GM23338 (cell line): Measurements from ENCODE around the gene ZNF488. TPM values are rescaled to one million over a fixed set of nuclear protein-coding genes. Genes with fewer than 3 reads are reported as not detected.

Source experiments
- ATAC-seq: fragments of 200-7000 bp; cut with Tn5 transposase; 3 replicates; pipeline ENCODE4 v1.9.1; 2020
- DNase-seq: peaks from one replicate; pipeline ENCODE4 v3.0.0-alpha.2; 2015; ENCODE audit warnings: low spot score
- H2AFZ ChIP-seq: fragments of 200-600 bp; sonication (generic); 2 replicates; pipeline ENCODE4 v1.8.0; 2016; ENCODE audit warnings: antibody characterized with exemption, mild to moderate bottlenecking, moderate library complexity
- H3F3A ChIP-seq: fragments of 200-600 bp; sonication (generic); replicated peaks from 2 replicates; pipeline ENCODE4 v1.8.0; 2017; ENCODE audit warnings: antibody characterized with exemption, mixed run types, low read depth
- H3K27ac ChIP-seq: fragments of 200-600 bp; sonication (generic); 2 replicates; pipeline ENCODE4 v1.6.1; 2016; ENCODE audit warnings: low read depth
- H3K27me3 ChIP-seq: fragments of 200-600 bp; sonication (generic); 2 replicates; pipeline ENCODE4 v1.8.0; 2016; ENCODE audit warnings: mild to moderate bottlenecking, mixed run types, moderate library complexity; ENCODE audit not compliant: insufficient read depth
- H3K36me3 ChIP-seq: fragments of 200-600 bp; sonication (generic); 2 replicates; pipeline ENCODE4 v1.8.0; 2016; ENCODE audit warnings: mild to moderate bottlenecking; ENCODE audit not compliant: insufficient read depth
- H3K4me1 ChIP-seq: fragments of 200-600 bp; sonication (generic); 2 replicates; pipeline ENCODE4 v1.8.0; 2016; ENCODE audit warnings: mild to moderate bottlenecking, moderate library complexity; ENCODE audit not compliant: insufficient read depth
- H3K4me2 ChIP-seq: fragments of 200-600 bp; sonication (generic); 2 replicates; pipeline ENCODE4 v1.7.1; 2017; ENCODE audit warnings: mixed run types
- H3K4me3 ChIP-seq: fragments of 200-600 bp; sonication (generic); 2 replicates; pipeline ENCODE4 v1.6.1; 2016; ENCODE audit warnings: mixed run types
- H3K79me2 ChIP-seq: fragments of 200-600 bp; sonication (generic); replicated peaks from 2 replicates; pipeline ENCODE4 v1.8.0; 2017; ENCODE audit warnings: mild to moderate bottlenecking; ENCODE audit not compliant: insufficient read depth
- H3K9me2 ChIP-seq: fragments of 200-600 bp; sonication (generic); 2 replicates; pipeline ENCODE4 v1.8.0; 2017; ENCODE audit not compliant: insufficient read depth
- H4K20me1 ChIP-seq: fragments of 200-600 bp; sonication (generic); replicated peaks from 2 replicates; pipeline ENCODE4 v1.8.0; 2017; ENCODE audit warnings: mild to moderate bottlenecking; ENCODE audit not compliant: insufficient read depth
- H3K27ac Mint-ChIP-seq: 2 replicates; pipeline ENCODE4 v1.8.0; 2020; ENCODE audit warnings: inconsistent platforms, mild to moderate bottlenecking, moderate library complexity, mixed read lengths
- H3K27me3 Mint-ChIP-seq: 3 replicates; pipeline ENCODE4 v1.8.0; 2022; ENCODE audit warnings: low read depth, mild to moderate bottlenecking, moderate library complexity, mixed read lengths, inconsistent platforms; ENCODE audit not compliant: insufficient read depth, poor library complexity
- H3K36me3 Mint-ChIP-seq: 3 replicates; pipeline ENCODE4 v1.8.0; 2021; ENCODE audit warnings: low read depth, mild to moderate bottlenecking, inconsistent platforms, moderate library complexity, mixed read lengths
- H3K4me1 Mint-ChIP-seq: 3 replicates; pipeline ENCODE4 v1.8.0; 2020; ENCODE audit warnings: mild to moderate bottlenecking, inconsistent platforms, mixed read lengths
- H3K4me3 Mint-ChIP-seq: 3 replicates; pipeline ENCODE4 v1.8.0; 2021; ENCODE audit warnings: moderate library complexity, mild to moderate bottlenecking, inconsistent platforms, mixed read lengths
- H3K9me3 Mint-ChIP-seq: 3 replicates; pipeline ENCODE4 v1.8.0; 2020; ENCODE audit warnings: moderate library complexity, mild to moderate bottlenecking, inconsistent platforms, mixed read lengths
- CREB1 ChIP-seq: fragments of 250-450 bp; sonication (Bioruptor Pico); IDR thresholded peaks from 2 replicates; pipeline ENCODE4 v1.5.0; 2020; ENCODE audit warnings: low read depth, mild to moderate bottlenecking, moderate library complexity
- CTCF ChIP-seq, 2 experiments: fragments of 200-600 bp in 1 of 2; sonication (generic) in 1 of 2; conservative IDR thresholded peaks; 2 replicates each; pipeline versions ENCODE4 v1.5.1 to v1.6.1; 2016 to 2017; ENCODE audit warnings: antibody characterized with exemption in 2 of 2, low read depth in 2 of 2, mild to moderate bottlenecking in 2 of 2, moderate library complexity in 1 of 2
- EZH2 ChIP-seq: fragments of 200-600 bp; sonication (generic); IDR thresholded peaks from one replicate; pipeline ENCODE4 v1.8.0; 2017; ENCODE audit warnings: antibody characterized with exemption, mild to moderate bottlenecking, low read depth; ENCODE audit not compliant: unreplicated experiment
- EZH2phosphoT487 ChIP-seq: fragments of 200-600 bp; sonication (generic); IDR thresholded peaks from one replicate; pipeline ENCODE4 v1.8.1; 2018; ENCODE audit warnings: antibody characterized with exemption; ENCODE audit not compliant: unreplicated experiment
- JUNB ChIP-seq: IDR thresholded peaks from one replicate; pipeline ENCODE4 v1.6.1; 2016; ENCODE audit warnings: antibody characterized with exemption; ENCODE audit not compliant: unreplicated experiment
- NANOG ChIP-seq: IDR thresholded peaks from 2 replicates; pipeline ENCODE4 v1.6.1; 2016; ENCODE audit warnings: antibody characterized with exemption, borderline replicate concordance
- POLR2AphosphoS5 ChIP-seq: IDR thresholded peaks from 2 replicates; pipeline ENCODE4 v1.6.1; 2016; ENCODE audit warnings: antibody characterized with exemption, low read depth
- STAT1 ChIP-seq: IDR thresholded peaks from one replicate; pipeline ENCODE4 v1.6.1; 2016; ENCODE audit warnings: antibody characterized with exemption; ENCODE audit not compliant: unreplicated experiment
- ZNF114 ChIP-seq: fragments of 250-450 bp; sonication (Bioruptor Pico); IDR thresholded peaks from 2 replicates; pipeline ENCODE4 v1.5.0; 2020; ENCODE audit warnings: mild to moderate bottlenecking, moderate library complexity
- ZNF331 ChIP-seq: fragments of 250-450 bp; sonication (Bioruptor Pico); IDR thresholded peaks from 2 replicates; pipeline ENCODE4 v1.5.0; 2020; ENCODE audit warnings: low read depth, mild to moderate bottlenecking, moderate library complexity
- ZNF462 ChIP-seq: fragments of 250-450 bp; sonication (Bioruptor Pico); IDR thresholded peaks from 2 replicates; pipeline ENCODE4 v1.5.0; 2020; ENCODE audit warnings: mild to moderate bottlenecking, moderate library complexity
- polyA plus RNA-seq: library from polyadenylated mRNA; unstranded; fragments of >200 nt; fragmentation: Nextera tagmentation; extraction: Ambion mirVana; gene quantifications from 2 replicates; pipeline ENCODE4 v1.2.1, GENCODE V29; 2016
- total RNA-seq: library from RNA; depleted of rRNA; stranded (reverse); fragments of >200 nt; shearing (Covaris generic); gene quantifications from 2 replicates; pipeline ENCODE4 v1.2.3, GENCODE V29; 2014
- TF ChIP-seq, protein P1 (sequence below): IDR thresholded peaks from one replicate; pipeline ENCODE4 v1.6.1; 2018; ENCODE audit warnings: antibody characterized with exemption; ENCODE audit not compliant: unreplicated experiment
- TF ChIP-seq, protein P2 (sequence below): IDR thresholded peaks from 2 replicates; pipeline ENCODE4 v1.6.1; 2016; ENCODE audit warnings: antibody characterized with exemption

Gene ZNF488
- total and polyA plus RNA-seq, 2 experiments from 2014 or later = 2.5 to 5.2 TPM

DNA sequence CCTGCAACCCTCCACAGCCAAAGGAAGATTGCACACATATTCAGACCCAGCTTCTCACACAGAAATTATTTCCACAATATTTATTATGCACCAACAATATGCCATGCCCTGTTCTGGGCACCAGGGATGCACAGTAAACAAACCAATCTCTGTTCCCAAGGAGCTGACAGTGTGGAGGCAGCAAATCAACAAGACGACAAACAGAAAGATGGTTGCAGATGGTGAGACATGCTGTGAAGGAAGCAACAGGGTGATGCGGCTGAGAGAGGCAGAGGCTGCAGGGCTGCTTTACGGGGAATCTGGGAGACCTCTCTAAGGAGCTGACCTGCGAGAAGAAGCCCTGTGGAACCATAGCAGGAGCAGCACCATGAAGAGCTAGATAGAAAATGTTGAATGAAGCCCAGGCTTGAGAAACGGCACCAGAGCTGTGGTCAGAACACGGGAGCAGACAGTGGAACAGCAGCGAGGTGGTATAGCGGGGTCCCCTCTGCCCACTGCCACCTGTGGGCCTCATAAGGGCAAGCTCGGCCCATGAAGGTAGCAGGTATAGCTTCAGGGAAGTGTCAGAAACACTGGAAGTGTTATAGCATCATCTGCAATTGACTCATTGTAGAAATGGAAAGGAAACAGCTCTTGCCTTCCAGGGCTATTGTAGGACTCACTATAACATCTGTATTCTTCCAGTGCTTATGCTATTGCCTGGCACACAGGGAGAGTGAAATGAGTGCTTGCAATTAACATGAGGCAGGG, 18.5 kb downstream of the ZNF488 start:
- Mint-ChIP-seq H3K4me3 (no peak overlapping the region), H3K9me3 (no peaks in the 10 kb centered on the region), H3K4me1 (peaks cover 15% of the 10 kb centered on the region), H3K36me3 (no peaks in the 10 kb centered on the region), H3K27ac (no peak overlapping the region), H3K27me3 (peaks cover 6% of the 10 kb centered on the region)
- Histone ChIP-seq H3K4me2 (no peak overlapping the region), H3K27ac (no peak overlapping the region), H3K9me2 (no peaks in the 10 kb centered on the region), H4K20me1 (no peaks in the 10 kb centered on the region), H3K27me3 (no peaks in the 10 kb centered on the region), H3K79me2 (no peaks in the 10 kb centered on the region), H2AFZ (no peak overlapping the region), H3K4me1 (no peaks in the 10 kb centered on the region), H3K4me3 (no peak overlapping the region), H3F3A (no peaks in the 10 kb centered on the region), H3K36me3 (no peaks in the 10 kb centered on the region)
- DNase-seq (no peak), ATAC-seq (no peak)
- no peak for TF ChIP-seq CREB1 (CRISPR knock-in tag)
- TF ChIP-seq, protein P1, sequence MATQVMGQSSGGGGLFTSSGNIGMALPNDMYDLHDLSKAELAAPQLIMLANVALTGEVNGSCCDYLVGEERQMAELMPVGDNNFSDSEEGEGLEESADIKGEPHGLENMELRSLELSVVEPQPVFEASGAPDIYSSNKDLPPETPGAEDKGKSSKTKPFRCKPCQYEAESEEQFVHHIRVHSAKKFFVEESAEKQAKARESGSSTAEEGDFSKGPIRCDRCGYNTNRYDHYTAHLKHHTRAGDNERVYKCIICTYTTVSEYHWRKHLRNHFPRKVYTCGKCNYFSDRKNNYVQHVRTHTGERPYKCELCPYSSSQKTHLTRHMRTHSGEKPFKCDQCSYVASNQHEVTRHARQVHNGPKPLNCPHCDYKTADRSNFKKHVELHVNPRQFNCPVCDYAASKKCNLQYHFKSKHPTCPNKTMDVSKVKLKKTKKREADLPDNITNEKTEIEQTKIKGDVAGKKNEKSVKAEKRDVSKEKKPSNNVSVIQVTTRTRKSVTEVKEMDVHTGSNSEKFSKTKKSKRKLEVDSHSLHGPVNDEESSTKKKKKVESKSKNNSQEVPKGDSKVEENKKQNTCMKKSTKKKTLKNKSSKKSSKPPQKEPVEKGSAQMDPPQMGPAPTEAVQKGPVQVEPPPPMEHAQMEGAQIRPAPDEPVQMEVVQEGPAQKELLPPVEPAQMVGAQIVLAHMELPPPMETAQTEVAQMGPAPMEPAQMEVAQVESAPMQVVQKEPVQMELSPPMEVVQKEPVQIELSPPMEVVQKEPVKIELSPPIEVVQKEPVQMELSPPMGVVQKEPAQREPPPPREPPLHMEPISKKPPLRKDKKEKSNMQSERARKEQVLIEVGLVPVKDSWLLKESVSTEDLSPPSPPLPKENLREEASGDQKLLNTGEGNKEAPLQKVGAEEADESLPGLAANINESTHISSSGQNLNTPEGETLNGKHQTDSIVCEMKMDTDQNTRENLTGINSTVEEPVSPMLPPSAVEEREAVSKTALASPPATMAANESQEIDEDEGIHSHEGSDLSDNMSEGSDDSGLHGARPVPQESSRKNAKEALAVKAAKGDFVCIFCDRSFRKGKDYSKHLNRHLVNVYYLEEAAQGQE = no peak
- no peak for TF ChIP-seq NANOG
- no peak for TF ChIP-seq CTCF (conservative IDR thresholded peaks at IDR 0.05; ENCODE audit: low read depth in 2 of 2)
- no peak for TF ChIP-seq EZH2
- no peak for TF ChIP-seq JUNB
- no peak for TF ChIP-seq ZNF462
- TF ChIP-seq EZH2phosphoT487 = no peak
- TF ChIP-seq, protein P2, sequence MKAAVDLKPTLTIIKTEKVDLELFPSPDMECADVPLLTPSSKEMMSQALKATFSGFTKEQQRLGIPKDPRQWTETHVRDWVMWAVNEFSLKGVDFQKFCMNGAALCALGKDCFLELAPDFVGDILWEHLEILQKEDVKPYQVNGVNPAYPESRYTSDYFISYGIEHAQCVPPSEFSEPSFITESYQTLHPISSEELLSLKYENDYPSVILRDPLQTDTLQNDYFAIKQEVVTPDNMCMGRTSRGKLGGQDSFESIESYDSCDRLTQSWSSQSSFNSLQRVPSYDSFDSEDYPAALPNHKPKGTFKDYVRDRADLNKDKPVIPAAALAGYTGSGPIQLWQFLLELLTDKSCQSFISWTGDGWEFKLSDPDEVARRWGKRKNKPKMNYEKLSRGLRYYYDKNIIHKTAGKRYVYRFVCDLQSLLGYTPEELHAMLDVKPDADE = no peak
- TF ChIP-seq ZNF331 (CRISPR knock-in tag) = no peak
- TF ChIP-seq ZNF114 (CRISPR knock-in tag) = no peak
- no peak for TF ChIP-seq STAT1
- no peak for TF ChIP-seq POLR2AphosphoS5
